IPS-20b (cell line): ENCODE results near the gene NOL4L.

Experiments used
- H3K27ac ChIP-seq: one replicate; pipeline ENCODE4 v1.5.1; 2013; ENCODE audit warnings: low read length
- H3K27me3 ChIP-seq: 2 replicates; pipeline ENCODE4 v1.6.1; 2013; ENCODE audit warnings: mild to moderate bottlenecking, low read length, inconsistent platforms; ENCODE audit not compliant: insufficient read depth
- H3K36me3 ChIP-seq: 2 replicates; pipeline ENCODE4 v1.6.1; 2013; ENCODE audit warnings: low read depth, mild to moderate bottlenecking, inconsistent platforms, low read length, moderate library complexity; ENCODE audit not compliant: insufficient read depth
- H3K4me1 ChIP-seq: 2 replicates; pipeline ENCODE4 v1.6.1; 2013; ENCODE audit warnings: mild to moderate bottlenecking, control low read depth, inconsistent platforms, low read length, moderate library complexity; ENCODE audit not compliant: insufficient read depth
- H3K4me3 ChIP-seq: 2 replicates; pipeline ENCODE4 v1.5.1; 2013; ENCODE audit warnings: mild to moderate bottlenecking, low read length, inconsistent platforms
- H3K9ac ChIP-seq: 2 replicates; pipeline ENCODE4 v1.6.1; 2013; ENCODE audit warnings: low read depth, mild to moderate bottlenecking, inconsistent platforms, low read length, moderate library complexity
- H3K9me3 ChIP-seq: 2 replicates; pipeline ENCODE4 v1.6.1; 2013; ENCODE audit warnings: mild to moderate bottlenecking, low read depth, low read length, inconsistent platforms; ENCODE audit not compliant: insufficient read depth

Gene NOL4L

DNA sequence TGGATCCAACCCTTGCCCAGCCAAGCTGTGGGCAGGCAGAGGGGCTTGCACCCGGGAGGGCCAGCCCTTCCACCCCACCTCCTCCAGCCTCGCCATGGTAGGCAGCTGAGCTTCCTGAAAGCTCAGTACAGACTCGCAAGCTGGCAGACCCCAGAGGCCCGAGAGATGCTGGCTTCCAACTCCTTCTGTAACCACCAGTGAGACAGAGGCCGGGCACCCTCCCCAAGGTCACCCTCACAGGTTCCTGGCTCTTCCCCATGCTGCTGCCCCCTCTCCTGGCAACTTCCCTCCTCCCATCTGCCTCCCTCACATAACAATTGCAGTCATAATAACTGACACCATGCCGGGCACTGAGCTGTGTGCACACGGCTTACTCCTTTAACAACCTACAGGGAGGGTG, 26.2 kb upstream of the NOL4L start:
- Histone ChIP-seq H3K27me3 (0 out of 2 replicates have a peak, but pooled peaks cover under 1% of the 10 kb centered on the region), H3K36me3 (no peaks in the 10 kb centered on the region), H3K27ac (no peak overlapping the region), H3K4me3 (no peak overlapping the region), H3K9me3 (no peaks in the 10 kb centered on the region), H3K4me1 (no peaks in the 10 kb centered on the region), H3K9ac (no peak overlapping the region)

- H3K9me3 ChIP-seq, result no peaks in the 10 kb centered on the region
- H3K4me1 ChIP-seq, result no peaks in the 10 kb centered on the region
- H3K9ac ChIP-seq, result no peak overlapping the region
These were observed 25.5 kb upstream of the NOL4L start for GRCh38 chr20:32610472-32611218.

GRCh38 chr20:32609993-32610392, 24.9 kb upstream of the NOL4L start:
- peaks cover 12% of the 10 kb centered on the region; the same call in 1 of the 2 replicates for H3K27me3 ChIP-seq
- H3K27ac ChIP-seq, result no peak overlapping the region
- H3K4me3 ChIP-seq, result no peak overlapping the region

More at GRCh38 chr20:32610472-32611218, 25.5 kb upstream of the NOL4L start:
- Histone ChIP-seq H3K4me3 (no peak overlapping the region), H3K27ac (no peak overlapping the region), H3K36me3 (no peaks in the 10 kb centered on the region), H3K27me3 (0 out of 2 replicates have a peak, but pooled peaks cover 7% of the 10 kb centered on the region)

DNA sequence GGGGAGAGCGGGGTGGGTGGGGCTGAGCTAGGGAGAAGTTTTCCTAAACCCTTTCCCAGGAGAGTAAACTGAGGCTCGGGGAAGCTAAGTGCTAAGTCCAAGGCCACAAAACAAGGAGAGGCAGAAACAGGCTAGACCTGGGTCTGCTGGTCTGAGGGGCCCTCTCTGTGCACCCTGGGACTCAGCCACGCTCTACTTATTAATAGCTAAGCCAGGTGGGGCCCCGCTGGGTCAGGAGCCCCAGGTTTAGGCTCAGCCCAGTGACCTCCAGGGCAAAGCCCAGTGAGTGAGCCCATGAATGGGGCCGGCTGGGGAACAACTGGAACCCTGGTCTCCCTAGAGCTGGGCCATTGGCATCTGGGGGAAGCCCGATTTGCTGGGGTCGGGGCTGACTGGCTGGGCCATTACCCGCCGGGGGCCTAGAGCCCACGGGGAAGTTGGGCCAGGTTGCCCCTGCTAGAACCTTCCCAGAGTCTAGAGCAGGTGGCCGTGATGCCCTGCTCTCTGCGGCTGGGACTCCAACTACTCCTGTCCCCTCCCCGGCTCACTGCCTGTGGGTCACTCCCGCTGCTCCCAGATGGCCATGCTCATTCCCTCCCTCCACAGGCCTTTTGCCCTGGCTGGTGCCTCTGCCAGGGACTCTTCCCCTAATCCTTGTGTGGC, 24.1 kb upstream of the NOL4L start:
- H3K4me3 ChIP-seq, result no peak overlapping the region
- H3K27me3 ChIP-seq, result peaks cover 17% of the 10 kb centered on the region; the same call in 1 of the 2 replicates
- no peak overlapping the region for H3K9ac ChIP-seq
- H3K9me3 ChIP-seq, result no peaks in the 10 kb centered on the region
- H3K27ac ChIP-seq, result no peak overlapping the region
- H3K36me3 ChIP-seq, result no peaks in the 10 kb centered on the region
- no peaks in the 10 kb centered on the region for H3K4me1 ChIP-seq

More at GRCh38 chr20:32609993-32610392, 24.9 kb upstream of the NOL4L start:
- no peaks in the 10 kb centered on the region for H3K4me1 ChIP-seq
- no peaks in the 10 kb centered on the region for H3K9me3 ChIP-seq
- no peaks in the 10 kb centered on the region for H3K36me3 ChIP-seq
- no peak overlapping the region for H3K9ac ChIP-seq

DNA sequence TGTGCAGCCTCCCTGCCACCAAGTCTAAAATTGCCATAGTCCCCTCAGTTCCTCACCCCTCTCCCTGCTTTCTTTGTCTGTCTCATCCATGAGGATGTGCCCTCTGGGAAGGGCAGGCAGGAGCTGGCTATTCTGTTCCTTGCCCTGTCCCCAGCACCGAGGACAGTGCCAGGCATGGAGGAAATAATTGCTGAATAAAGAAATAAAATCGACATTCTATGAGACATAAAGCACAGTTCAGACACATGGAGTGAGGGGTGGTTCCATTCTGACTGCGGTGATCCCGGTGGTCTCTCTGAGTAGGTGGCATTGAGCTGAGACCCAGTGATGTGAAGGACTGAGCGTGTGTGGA, 23.5 kb upstream of the NOL4L start:
- no peak overlapping the region for H3K4me3 ChIP-seq
- H3K9ac ChIP-seq, result no peak overlapping the region
- no peaks in the 10 kb centered on the region for H3K4me1 ChIP-seq
- no peak overlapping the region for H3K27ac ChIP-seq
- no peaks in the 10 kb centered on the region for H3K36me3 ChIP-seq
- peaks cover 17% of the 10 kb centered on the region; the same call in 1 of the 2 replicates for H3K27me3 ChIP-seq
- H3K9me3 ChIP-seq, result no peaks in the 10 kb centered on the region

DNA sequence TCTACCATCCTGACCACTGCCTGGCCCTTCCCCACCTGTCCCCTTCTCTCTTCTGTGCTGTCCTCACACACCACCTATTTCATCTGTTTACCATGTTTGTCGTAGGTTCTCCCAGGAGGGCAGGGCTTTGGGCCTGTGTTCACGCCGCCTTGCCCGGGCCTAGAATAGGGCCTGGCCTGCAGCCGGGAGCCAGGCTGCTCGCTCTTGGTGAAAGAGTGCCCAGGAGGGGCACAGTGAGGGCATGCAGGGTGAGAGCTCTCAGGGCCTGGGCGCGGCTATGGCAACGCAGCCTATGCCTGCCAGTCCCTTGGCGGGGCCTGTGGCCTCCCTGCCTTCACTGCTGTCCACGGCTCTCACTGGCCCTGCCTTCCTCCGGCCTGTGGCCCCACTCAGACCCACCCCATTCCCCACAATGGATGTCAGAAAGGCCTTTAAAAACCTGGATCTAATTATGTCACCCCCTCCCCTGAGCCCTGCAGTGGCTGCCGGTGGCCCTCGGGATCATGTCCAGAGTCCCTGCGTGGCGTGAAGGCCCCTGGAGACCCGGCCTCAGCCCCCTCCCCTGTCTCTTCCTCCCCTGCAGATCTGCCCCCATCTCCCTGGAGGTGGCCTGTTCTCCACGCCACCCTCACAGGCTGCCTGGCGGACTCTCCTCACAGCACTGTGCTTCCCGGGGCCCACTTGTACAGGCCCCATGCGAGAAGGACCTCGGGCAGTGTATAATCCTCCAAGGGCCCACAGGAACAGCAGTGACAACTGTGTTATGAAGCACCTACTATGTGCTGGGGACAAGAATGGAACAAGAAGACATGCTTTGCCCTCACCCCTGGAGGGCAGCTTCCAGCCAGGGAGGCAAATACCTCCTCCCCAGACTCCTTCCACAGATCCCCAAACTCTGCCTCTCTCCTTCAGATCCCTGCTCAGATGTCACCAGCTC, 22.9 kb upstream of the NOL4L start:
- no peaks in the 10 kb centered on the region for H3K4me1 ChIP-seq
- H3K27ac ChIP-seq, result no peak overlapping the region
- H3K9ac ChIP-seq, result no peak overlapping the region
- peaks cover 17% of the 10 kb centered on the region; the same call in 1 of the 2 replicates for H3K27me3 ChIP-seq
- H3K36me3 ChIP-seq, result no peaks in the 10 kb centered on the region
- H3K9me3 ChIP-seq, result no peaks in the 10 kb centered on the region
- H3K4me3 ChIP-seq, result no peak overlapping the region

DNA sequence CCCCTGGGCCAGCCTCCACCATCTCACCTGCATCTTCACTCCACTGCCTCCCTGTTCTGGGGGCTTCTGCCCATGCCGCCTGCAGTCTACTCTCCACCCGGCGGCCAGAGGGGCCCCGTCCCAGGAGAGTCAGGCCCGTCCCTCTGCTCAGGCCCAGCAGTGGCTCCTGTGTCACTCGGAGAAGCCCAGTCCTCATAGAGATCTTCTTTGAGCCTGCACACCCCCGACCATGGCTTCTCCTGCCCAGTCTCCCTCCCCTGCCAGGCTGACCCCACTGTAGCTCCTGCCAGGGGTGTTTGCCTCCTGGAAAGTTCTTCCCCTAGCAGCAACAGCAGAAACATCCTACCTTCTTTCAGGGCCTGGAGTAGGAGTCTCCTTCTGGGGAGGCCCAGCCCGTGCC, 22.2 kb upstream of the NOL4L start:
- Histone ChIP-seq H3K4me1 (no peaks in the 10 kb centered on the region), H3K27ac (no peak overlapping the region), H3K9me3 (no peaks in the 10 kb centered on the region), H3K27me3 (peaks cover 17% of the 10 kb centered on the region; the same call in 1 of the 2 replicates), H3K9ac (no peak overlapping the region), H3K36me3 (no peaks in the 10 kb centered on the region), H3K4me3 (no peak overlapping the region)

DNA sequence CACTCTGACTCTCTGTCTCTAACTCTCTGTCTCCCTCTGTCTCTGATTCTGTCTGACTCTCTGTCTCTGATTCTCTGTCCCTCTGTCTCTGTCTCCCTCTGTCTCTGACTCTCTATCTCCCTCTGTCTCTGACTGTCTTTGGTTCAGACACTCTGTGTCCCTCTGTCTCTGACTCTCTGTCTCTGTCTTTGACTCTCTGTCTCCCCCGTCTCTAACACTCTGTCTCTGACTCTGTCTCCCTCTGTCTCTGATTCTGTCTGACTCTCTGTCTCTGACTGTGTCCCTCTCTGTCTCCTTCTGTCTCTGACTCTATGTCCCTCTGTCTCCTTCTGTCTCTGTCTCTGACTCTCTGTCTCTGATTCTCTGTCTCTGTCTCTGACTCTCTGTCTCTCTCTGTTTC, 21.7 kb upstream of the NOL4L start:
- no peak overlapping the region for H3K9ac ChIP-seq
- H3K36me3 ChIP-seq, result no peaks in the 10 kb centered on the region
- H3K27ac ChIP-seq, result no peak overlapping the region
- peaks cover 17% of the 10 kb centered on the region; the same call in 1 of the 2 replicates for H3K27me3 ChIP-seq
- no peaks in the 10 kb centered on the region for H3K4me1 ChIP-seq
- no peak overlapping the region for H3K4me3 ChIP-seq
- H3K9me3 ChIP-seq, result no peaks in the 10 kb centered on the region

DNA sequence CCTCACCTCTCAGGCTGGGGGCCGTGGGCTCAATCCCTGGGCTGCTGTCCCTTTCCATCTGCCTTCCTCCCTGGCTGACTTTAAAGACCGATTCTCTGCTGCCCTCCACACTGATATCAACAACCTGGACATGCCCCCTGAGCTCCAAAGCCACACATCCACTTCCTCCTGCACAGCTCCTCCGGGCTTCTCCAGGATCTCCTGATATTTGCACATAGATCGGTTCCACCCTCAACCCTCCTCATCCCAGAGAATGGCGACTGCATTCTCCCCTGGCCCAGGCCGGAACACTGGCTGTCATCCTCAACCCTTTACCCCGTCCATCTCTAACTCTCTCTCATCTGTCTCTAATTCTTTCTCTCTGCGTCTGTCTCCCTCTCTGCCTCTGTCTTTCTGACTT, 21.0 kb upstream of the NOL4L start:
- H3K9me3 ChIP-seq, result no peaks in the 10 kb centered on the region
- H3K27ac ChIP-seq, result no peak overlapping the region
- no peak overlapping the region for H3K9ac ChIP-seq
- H3K4me1 ChIP-seq, result no peaks in the 10 kb centered on the region
- no peak overlapping the region for H3K4me3 ChIP-seq
- H3K27me3 ChIP-seq, result peaks cover 17% of the 10 kb centered on the region; the same call in 1 of the 2 replicates
- no peaks in the 10 kb centered on the region for H3K36me3 ChIP-seq

GRCh38 chr20:32605167-32605656, 20.1 kb upstream of the NOL4L start:
- no peaks in the 10 kb centered on the region for H3K36me3 ChIP-seq
- no peak overlapping the region for H3K27ac ChIP-seq
- H3K9ac ChIP-seq, result no peak overlapping the region
- peaks cover 17% of the 10 kb centered on the region; the same call in 1 of the 2 replicates for H3K27me3 ChIP-seq
- H3K9me3 ChIP-seq, result no peaks in the 10 kb centered on the region
- H3K4me1 ChIP-seq, result no peaks in the 10 kb centered on the region
- no peak overlapping the region for H3K4me3 ChIP-seq

GRCh38 chr20:32603046-32603726, 18.1 kb upstream of the NOL4L start:
- Histone ChIP-seq H3K9me3 (no peaks in the 10 kb centered on the region), H3K4me1 (no peaks in the 10 kb centered on the region), H3K9ac (no peak overlapping the region), H3K27ac (no peak overlapping the region), H3K4me3 (no peak overlapping the region), H3K27me3 (peaks cover 17% of the 10 kb centered on the region; the same call in 1 of the 2 replicates), H3K36me3 (no peaks in the 10 kb centered on the region)
